Measurements from ENCODE around the gene FCRL6.

FCRL6 gene

GRCh38 chr1:159835862-159836525 lies 33.8 kb downstream of the FCRL6 start:
- no peak for DNase-seq (ENCODE audit: low read depth)

GRCh38 chr1:159838715-159839114 lies 36.6 kb downstream of the FCRL6 start:
- DNase-seq (ENCODE audit: low read depth), result no peak

- no peak for DNase-seq (ENCODE audit: low read depth)
Measured at GRCh38 chr1:159839116-159839849, 37.1 kb downstream of the FCRL6 start.

- DNase-seq (ENCODE audit: low read depth), result no peak
Measured at GRCh38 chr1:159841749-159842148, 39.6 kb downstream of the FCRL6 start.

DNA sequence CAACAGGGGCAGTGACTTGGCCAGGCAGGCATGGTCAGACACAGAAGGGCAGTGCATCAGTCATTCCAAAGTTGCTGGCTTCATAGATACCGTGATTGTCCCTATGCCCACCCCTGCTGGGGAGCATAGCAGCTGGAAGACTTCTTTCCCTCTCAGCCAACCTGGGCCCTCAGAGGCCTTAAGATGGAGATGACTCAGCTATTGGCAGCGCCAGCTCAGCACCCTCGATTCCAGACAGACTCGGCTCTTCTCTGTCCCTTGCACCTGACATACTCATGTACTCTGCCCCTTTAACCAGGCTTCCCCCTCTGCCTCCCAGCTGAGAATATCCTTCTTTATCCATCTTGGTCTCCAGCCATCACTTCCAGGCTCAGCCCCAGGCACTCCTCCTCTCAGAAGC lies 41.3 kb downstream of the FCRL6 start:
- peak; percentile 43 for DNase-seq (ENCODE audit: low read depth)

- no peak for DNase-seq (ENCODE audit: low read depth)
Measured at GRCh38 chr1:159845751-159846629, 43.8 kb downstream of the FCRL6 start.

GRCh38 chr1:159847231-159847630 lies 45.1 kb downstream of the FCRL6 start:
- no peak for DNase-seq (ENCODE audit: low read depth)

- DNase-seq (ENCODE audit: low read depth), result no peak
Measured at GRCh38 chr1:159848326-159848725, 46.2 kb downstream of the FCRL6 start.

- peak; percentile 89 for DNase-seq (ENCODE audit: low read depth)
Measured at GRCh38 chr1:159849626-159850366, 47.6 kb downstream of the FCRL6 start.

DNA sequence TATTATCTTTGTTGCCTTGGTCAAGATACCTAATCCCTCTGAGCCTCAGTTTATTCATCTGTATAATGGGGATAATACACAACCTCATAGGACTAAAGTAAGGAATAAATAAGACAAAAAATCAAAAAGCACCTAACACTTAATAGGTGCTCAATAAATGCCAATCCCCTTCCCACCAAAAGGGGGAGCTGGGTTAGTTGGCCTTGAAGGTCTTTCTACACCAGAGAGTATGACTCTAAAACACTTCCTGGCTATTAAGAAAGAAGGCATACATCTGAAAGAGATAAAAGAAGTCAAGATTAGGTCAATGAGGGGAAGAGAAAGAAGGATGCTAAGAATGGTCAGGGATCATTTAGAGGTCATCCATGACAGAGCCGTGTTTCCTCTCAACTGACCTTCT lies 49.2 kb downstream of the FCRL6 start:
- DNase-seq (ENCODE audit: low read depth), result peak; percentile 65

DNA sequence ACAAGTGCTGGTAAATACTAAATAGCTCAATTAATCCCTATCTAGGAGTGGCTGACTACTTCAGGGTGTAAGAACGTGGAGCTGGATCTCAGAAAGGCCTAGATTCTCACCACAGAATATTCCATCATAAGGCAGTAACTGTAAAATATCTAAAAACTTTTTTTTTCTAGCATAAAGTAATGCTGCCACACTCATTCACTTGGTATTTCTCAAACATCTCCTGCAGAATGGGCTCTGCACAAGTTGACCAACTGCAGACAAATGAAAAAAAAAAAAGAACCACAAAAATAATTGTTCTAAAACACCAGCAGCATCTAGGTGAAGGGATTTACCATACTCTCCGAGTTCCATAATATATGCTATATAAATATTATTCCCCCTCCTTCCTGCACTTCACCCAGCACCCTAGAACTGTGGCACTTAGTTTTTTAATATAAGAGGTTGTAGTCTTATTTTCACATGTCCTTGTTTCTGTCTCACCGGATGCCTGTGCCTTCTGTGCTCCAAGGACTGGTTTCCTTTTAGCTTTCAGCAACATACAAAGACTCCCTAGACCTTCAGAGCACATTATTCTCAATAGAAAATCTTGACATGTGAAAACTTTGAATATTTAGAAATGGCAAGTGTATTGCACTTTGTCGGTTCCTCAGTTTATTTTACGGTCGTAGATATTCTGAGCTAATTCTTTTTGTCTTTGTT lies 51.4 kb downstream of the FCRL6 start:
- DNase-seq (ENCODE audit: low read depth), result peak; percentile 71

- DNase-seq (ENCODE audit: low read depth), result peak; percentile 80
Measured at GRCh38 chr1:159854116-159854692, 52.0 kb downstream of the FCRL6 start.

DNA sequence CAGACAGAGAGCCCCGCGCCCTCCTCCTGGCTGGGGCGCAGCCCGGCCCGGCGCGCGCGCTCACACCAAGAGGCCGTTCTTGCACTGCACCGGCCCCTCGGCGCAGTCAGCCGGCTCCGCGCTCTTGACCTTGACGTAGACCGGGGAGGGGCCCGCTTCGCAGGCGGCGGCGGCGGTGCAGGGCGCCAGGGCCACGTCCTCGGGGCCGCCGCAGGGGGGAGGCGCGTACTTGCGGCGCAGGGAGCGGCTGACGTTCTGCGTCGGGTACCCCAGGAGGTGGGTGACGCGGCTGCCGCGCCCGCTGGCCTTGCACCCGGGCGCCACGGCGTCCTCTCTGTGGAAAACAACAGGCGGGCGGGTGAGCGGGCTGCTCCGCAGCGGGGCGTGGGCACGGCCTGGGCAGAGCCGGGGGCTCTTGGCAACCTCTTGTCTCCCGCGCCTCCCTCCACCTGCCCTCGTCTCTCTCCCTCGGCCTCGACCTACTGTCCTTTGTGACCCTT lies 52.6 kb downstream of the FCRL6 start:
- DNase-seq (ENCODE audit: low read depth), result peak; percentile 92

GRCh38 chr1:159855709-159856108 lies 53.5 kb downstream of the FCRL6 start:
- DNase-seq (ENCODE audit: low read depth), result no peak

GRCh38 chr1:159856576-159856975 lies 54.4 kb downstream of the FCRL6 start:
- peak; percentile 35 for DNase-seq (ENCODE audit: low read depth)

DNA sequence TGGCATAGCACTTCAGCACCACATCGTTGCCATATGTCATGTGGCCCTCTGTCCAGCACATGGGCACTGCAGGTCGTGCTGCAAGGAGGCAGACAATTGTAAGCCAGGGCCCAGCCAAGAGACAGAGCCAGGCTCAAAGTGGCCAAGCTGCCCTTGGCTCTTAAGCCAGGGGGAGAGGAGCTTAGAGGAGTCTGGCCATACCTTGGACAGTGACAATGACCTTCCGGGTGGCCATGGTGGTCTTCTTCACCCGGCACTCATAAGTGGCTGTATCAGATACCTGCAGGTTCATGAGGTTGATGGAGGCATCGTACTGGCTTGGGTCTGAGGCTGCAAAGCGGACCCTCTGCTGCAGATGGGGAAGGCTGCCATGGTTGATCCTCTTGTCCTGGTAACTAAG lies 55.7 kb downstream of the FCRL6 start:
- DNase-seq (ENCODE audit: low read depth), result no peak

DNA sequence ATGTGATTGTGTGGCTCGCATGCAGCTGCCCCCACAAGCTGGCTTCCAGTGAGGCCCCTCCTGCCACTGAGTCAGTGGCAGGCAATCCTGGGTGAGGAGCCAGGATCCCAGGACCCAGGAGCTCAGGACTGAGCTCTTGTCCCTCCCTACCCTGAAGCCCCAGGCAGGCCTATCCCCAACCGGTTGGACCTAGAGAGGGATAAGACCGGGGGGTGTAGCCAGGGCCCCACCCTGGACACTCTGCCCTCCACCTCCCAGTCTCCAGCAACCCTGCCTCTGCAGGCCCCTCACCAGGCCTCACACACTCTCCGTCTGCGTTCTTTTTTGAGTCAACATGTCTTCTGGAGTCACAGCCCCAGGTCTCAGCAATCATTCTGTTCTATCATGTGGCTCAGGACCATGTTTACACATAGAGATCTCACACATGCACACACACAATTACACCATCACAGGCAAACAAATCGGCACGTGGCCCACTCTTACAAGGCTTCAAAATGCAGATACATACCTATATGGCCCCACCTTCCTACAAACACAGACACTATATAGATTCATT lies 57.7 kb downstream of the FCRL6 start:
- DNase-seq (ENCODE audit: low read depth), result no peak

- no peak for DNase-seq (ENCODE audit: low read depth)
Measured at GRCh38 chr1:159860456-159860855, 58.3 kb downstream of the FCRL6 start.

- DNase-seq (ENCODE audit: low read depth), result no peak
Measured at GRCh38 chr1:159861218-159861617, 59.1 kb downstream of the FCRL6 start.

- DNase-seq (ENCODE audit: low read depth), result no peak
Measured at GRCh38 chr1:159862031-159862430, 59.9 kb downstream of the FCRL6 start.

GRCh38 chr1:159862557-159862956 lies 60.4 kb downstream of the FCRL6 start, which contains the start of gene VSIG8:
Gene VSIG8, minus strand, starts transcription at chr1:159862657. Its CDS starts 136 bp downstream, at chr1:159862521.
- no peak for DNase-seq (ENCODE audit: low read depth)
